GM18907 (cell line): Measurements from ENCODE around the gene LUC7L3.

ENCODE experiments used
- ATAC-seq: cut with Tn5 transposase; IDR thresholded peaks from one replicate; pipeline ENCODE4 v1.9.1; 2021; ENCODE audit warnings: mild to moderate bottlenecking, moderate library complexity; ENCODE audit not compliant: unreplicated experiment

LUC7L3 gene

GRCh38 chr17:50749245-50749644, 29.8 kb downstream of the LUC7L3 start:
- ATAC-seq = no peak

GRCh38 chr17:50754521-50754920, 35.1 kb downstream of the LUC7L3 start:
- no peak for ATAC-seq

- no peak for ATAC-seq
Measured at GRCh38 chr17:50758524-50758923, 39.1 kb downstream of the LUC7L3 start.

- no peak for ATAC-seq
Measured at GRCh38 chr17:50758989-50759544, 39.7 kb downstream of the LUC7L3 start.

- no peak for ATAC-seq
Measured at GRCh38 chr17:50762177-50762576, 42.8 kb downstream of the LUC7L3 start.

- ATAC-seq = no peak
Measured at GRCh38 chr17:50763716-50764475, 44.5 kb downstream of the LUC7L3 start.

GRCh38 chr17:50764734-50765149, 45.3 kb downstream of the LUC7L3 start:
- no peak for ATAC-seq

GRCh38 chr17:50765454-50766221, 46.2 kb downstream of the LUC7L3 start:
- peak; percentile 66 for ATAC-seq

GRCh38 chr17:50766222-50767023, 47.0 kb downstream of the LUC7L3 start:
- ATAC-seq = no peak

GRCh38 chr17:50767030-50767429, 47.6 kb downstream of the LUC7L3 start:
- ATAC-seq = no peak

GRCh38 chr17:50767446-50767845, 48.0 kb downstream of the LUC7L3 start, which contains the start of gene ANKRD40CL:
Gene ANKRD40CL, minus strand, starts transcription at chr17:50767518. Its CDS starts 605 bp downstream, at chr17:50766913.
- ATAC-seq = no peak

GRCh38 chr17:50768346-50768761, 49.0 kb downstream of the LUC7L3 start:
- ATAC-seq = no peak

GRCh38 chr17:50769884-50770283, 50.5 kb downstream of the LUC7L3 start:
- no peak for ATAC-seq

- ATAC-seq = no peak
Measured at GRCh38 chr17:50770346-50770745, 50.9 kb downstream of the LUC7L3 start.

- ATAC-seq = peak; percentile 86
Measured at GRCh38 chr17:50771991-50772785, 52.8 kb downstream of the LUC7L3 start.

- ATAC-seq = no peak
Measured at GRCh38 chr17:50774225-50774803, 54.9 kb downstream of the LUC7L3 start.

GRCh38 chr17:50775926-50776325, 56.5 kb downstream of the LUC7L3 start:
- no peak for ATAC-seq

- ATAC-seq = no peak
Measured at GRCh38 chr17:50778471-50778870, 59.1 kb downstream of the LUC7L3 start.

GRCh38 chr17:50778988-50779387, 59.6 kb downstream of the LUC7L3 start:
- no peak for ATAC-seq
